A549 (cell line): ENCODE data around the gene FBXO34. TPM values are rescaled to one million over a fixed set of nuclear protein-coding genes. Genes with fewer than 3 reads are reported as not detected.

Experiments
- ATAC-seq, 2 experiments: fragments of 200-7000 bp in 1 of 2; fragments of >200 bp in 1 of 2; cut with Nextera tagmentation in 1 of 2; cut with Tn5 transposase in 1 of 2; 3 replicates each; pipeline versions ENCODE4 v1.8.0 to v1.9.1; 2018 to 2020; ENCODE audit warnings: mild to moderate bottlenecking in 1 of 2, moderate library complexity in 1 of 2
- CTCF ChIA-PET: fragments of 300-600 bp; sonication (Branson Sonifier 250); formaldehyde crosslinking; extraction: SDS; loops from one replicate; lab custom pipeline; 2021; ENCODE audit warnings: antibody characterized with exemption, inconsistent platforms; lab: Yijun Ruan, JAX
- POLR2A ChIA-PET: fragments of 350-600 bp; formaldehyde crosslinking; extraction: SDS; loops from one replicate; lab custom pipeline; 2021; ENCODE audit warnings: antibody characterized with exemption, inconsistent platforms; lab: Yijun Ruan, JAX
- DNase-seq, 2 experiments: peaks; one replicate each; pipeline versions ENCODE4 v3.0.0 to v3.0.0-alpha.2; 2011 to 2016; ENCODE audit warnings: low read depth in 1 of 2, low spot score in 1 of 2
- FAIRE-seq: peaks from 2 replicates; lab custom pipeline; 2011; peaks lifted over from hg19 to GRCh38; lab: Jason Lieb, UNC
- H3K27ac ChIP-seq, 2 experiments: fragments of >200 bp; sonication (Bioruptor Twin); formaldehyde crosslinking; 3 replicates each; pipeline ENCODE4 v1.5.1; 2016 to 2017
- H3K4me1 ChIP-seq: fragments of >200 bp; sonication (Bioruptor Twin); formaldehyde crosslinking; 3 replicates; pipeline ENCODE4 v1.6.1; 2016
- H3K4me2 ChIP-seq: fragments of >200 bp; sonication (Bioruptor Twin); formaldehyde crosslinking; 3 replicates; pipeline ENCODE4 v1.6.1; 2016
- H3K4me3 ChIP-seq: fragments of >200 bp; sonication (Bioruptor Twin); formaldehyde crosslinking; 3 replicates; pipeline ENCODE4 v1.5.1; 2016
- H3K9me3 ChIP-seq: fragments of >200 bp; sonication (Bioruptor Twin); formaldehyde crosslinking; 3 replicates; pipeline ENCODE4 v1.6.1; 2016
- BHLHE40 ChIP-seq: IDR thresholded peaks from 2 replicates; pipeline ENCODE4 v1.6.1; 2012; ENCODE audit warnings: low read depth, low read length, inconsistent platforms
- CBX2 ChIP-seq: fragments of 200-600 bp; sonication (generic); IDR thresholded peaks from 2 replicates; pipeline ENCODE4 v1.6.1; 2016; ENCODE audit warnings: low read depth, mild to moderate bottlenecking, borderline replicate concordance
- CBX8 ChIP-seq: fragments of 200-600 bp; sonication (generic); IDR thresholded peaks from 2 replicates; pipeline ENCODE4 v1.6.1; 2016
- CHD4 ChIP-seq: fragments of 200-600 bp; sonication (generic); IDR thresholded peaks from 2 replicates; pipeline ENCODE4 v1.6.1; 2016; ENCODE audit warnings: antibody characterized with exemption, mild to moderate bottlenecking, borderline replicate concordance
- E2F6 ChIP-seq: IDR thresholded peaks from 2 replicates; pipeline ENCODE4 v1.6.1; 2012; ENCODE audit warnings: low read depth, borderline replicate concordance
- EHMT2 ChIP-seq: fragments of 200-600 bp; sonication (generic); IDR thresholded peaks from 2 replicates; pipeline ENCODE4 v1.6.1; 2016; ENCODE audit warnings: antibody characterized with exemption, low read depth, mild to moderate bottlenecking, moderate library complexity
- ESRRA ChIP-seq: fragments of 150-350 bp; IDR thresholded peaks from 2 replicates; pipeline ENCODE4 v1.6.1; 2014; ENCODE audit warnings: mild to moderate bottlenecking, low read length, borderline replicate concordance
- FOSL2 ChIP-seq, 2 experiments: fragments of 450-650 bp in 1 of 2; fragments of >200 bp in 1 of 2; sonication (Bioruptor Twin) in 1 of 2; formaldehyde crosslinking; IDR thresholded peaks; 2 replicates each; pipeline versions ENCODE4 v1.5.0 to v1.6.1; 2016 to 2020; ENCODE audit warnings: mild to moderate bottlenecking in 1 of 2, moderate library complexity in 1 of 2
- HEYL ChIP-seq: fragments of 250-450 bp; sonication (Bioruptor Pico); IDR thresholded peaks from 2 replicates; pipeline ENCODE4 v1.8.0; 2021; ENCODE audit warnings: mild to moderate bottlenecking, moderate library complexity
- JUN ChIP-seq, 2 experiments: fragments of >200 bp; sonication (Bioruptor Twin); formaldehyde crosslinking; IDR thresholded peaks; 2 replicates in 1 of 2; 3 replicates in 1 of 2; pipeline ENCODE4 v1.6.1; 2016 to 2017
- JUNB ChIP-seq: fragments of >200 bp; sonication (Bioruptor Twin); formaldehyde crosslinking; IDR thresholded peaks from 2 replicates; pipeline ENCODE4 v1.6.1; 2016
- KDM5A ChIP-seq: fragments of 200-600 bp; sonication (generic); IDR thresholded peaks from 2 replicates; pipeline ENCODE4 v1.6.1; 2016; ENCODE audit warnings: antibody characterized with exemption, mild to moderate bottlenecking
- MYC ChIP-seq: IDR thresholded peaks from 2 replicates; pipeline ENCODE4 v1.6.1; 2012; ENCODE audit warnings: mild to moderate bottlenecking, inconsistent platforms, low read length, improper control_type of control experiment, borderline replicate concordance
- NPAS2 ChIP-seq: fragments of 250-450 bp; sonication (Bioruptor Pico); IDR thresholded peaks from 2 replicates; pipeline ENCODE4 v1.8.0; 2022; ENCODE audit warnings: mild to moderate bottlenecking, moderate library complexity, borderline replicate concordance
- RCOR1 ChIP-seq: fragments of 150-350 bp; IDR thresholded peaks from 2 replicates; pipeline ENCODE4 v1.6.1; 2014; ENCODE audit warnings: antibody characterized with exemption, low read length, low read depth
- RNF2 ChIP-seq: fragments of 200-600 bp; sonication (generic); IDR thresholded peaks from 2 replicates; pipeline ENCODE4 v1.6.1; 2016; ENCODE audit warnings: low read depth, mild to moderate bottlenecking, antibody characterized with exemption, moderate library complexity, borderline replicate concordance
- SMC3 ChIP-seq: fragments of >200 bp; sonication (Bioruptor Twin); formaldehyde crosslinking; IDR thresholded peaks from 3 replicates; pipeline ENCODE4 v1.6.1; 2018; ENCODE audit warnings: inconsistent platforms
- ZFP36 ChIP-seq: fragments of 450-650 bp; IDR thresholded peaks from 2 replicates; pipeline ENCODE4 v1.6.1; 2014; ENCODE audit warnings: borderline replicate concordance; ENCODE audit not compliant: partially characterized antibody
- WGBS: methylation state at CpG from one replicate; pipeline ENCODE4 v1.1.6; 2017; ENCODE audit errors: missing lambda C conversion rate; 5-methylcytosine and 5-hydroxymethylcytosine counted together
- polyA plus RNA-seq, 4 experiments: library from polyadenylated mRNA; depleted of rRNA in 3 of 4; stranded (reverse); fragments of >200 nt; fragmentation: RNase III in 1 of 4; extraction: RNeasy Plus Mini Kit Qiagen cat#74134 plus additional on column Dnase treatment in 1 of 4; gene quantifications; 2 replicates in 3 of 4; 3 replicates in 1 of 4; pipeline ENCODE4 v1.2.3, GENCODE V29; 2011 to 2017
- TF ChIP-seq, protein P1 (sequence below): fragments of 200-600 bp; sonication (generic); IDR thresholded peaks from 2 replicates; pipeline ENCODE4 v1.6.1; 2016; ENCODE audit warnings: antibody characterized with exemption, mild to moderate bottlenecking, moderate library complexity
- TF ChIP-seq, protein P2 (sequence below): IDR thresholded peaks from 2 replicates; pipeline ENCODE4 v1.6.1; 2012
- TF ChIP-seq, protein P3 (sequence below): fragments of 250-450 bp; sonication (Bioruptor Pico); IDR thresholded peaks from 2 replicates; pipeline ENCODE4 v1.5.0; 2021; ENCODE audit warnings: mild to moderate bottlenecking, moderate library complexity, borderline replicate concordance
- TF ChIP-seq, protein P4 (sequence below): IDR thresholded peaks from 2 replicates; pipeline ENCODE4 v1.6.1; 2012
- TF ChIP-seq, protein P5 (sequence below): fragments of 450-650 bp; IDR thresholded peaks from 2 replicates; pipeline ENCODE4 v1.6.1; 2014; ENCODE audit warnings: antibody characterized with exemption
- TF ChIP-seq, protein P6 (sequence below): fragments of >200 bp; sonication (Bioruptor Twin); formaldehyde crosslinking; IDR thresholded peaks from 2 replicates; pipeline ENCODE4 v1.6.1; 2016

The FBXO34 gene
- polyA plus RNA-seq, 2 of the 4 experiments (the other 2 are of a cell fraction) = 15.4 to 28.0 TPM

- ChIA-PET POLR2A (no interaction called here), CTCF (interaction anchor here (1.5 kb wide), 1 partner anchor 33 kb away, joined by 3 read pairs; no protein-coding TSS in a partner anchor)
- no peak for FAIRE-seq
- Histone ChIP-seq H3K9me3 (no peaks in the 10 kb centered on the region), H3K27ac (no peak overlapping the region), H3K4me2 (no peak overlapping the region), H3K4me1 (peaks cover 10% of the 10 kb centered on the region; the same call in 2 of the 3 replicates), H3K4me3 (no peak overlapping the region)
- no peak for ATAC-seq
- no peak for DNase-seq
- TF ChIP-seq ZFP36 = no peak
- no peak for TF ChIP-seq RNF2
Measured at GRCh38 chr14:55388160-55388559, 116.9 kb downstream of the FBXO34 start.

- no peak overlapping the region for H3K4me3 ChIP-seq
- ATAC-seq = 0 out of 6 replicates have a peak, but pooled peaks of 1 of the 2 experiments have one; percentile 34
- ChIA-PET POLR2A (interaction anchor here (1.3 kb wide), 1 partner anchor 22 kb away, joined by 4 read pairs; the partner anchor contains the start of gene ATG14), CTCF (interaction anchor here (1.2 kb wide), 1 partner anchor 35 kb away, joined by 4 read pairs; no protein-coding TSS in a partner anchor)
- H3K4me2 ChIP-seq = no peak overlapping the region
- H3K9me3 ChIP-seq = no peaks in the 10 kb centered on the region
- H3K27ac ChIP-seq = no peak overlapping the region
- H3K4me1 ChIP-seq = 0 out of 3 replicates have a peak, but pooled peaks cover 6% of the 10 kb centered on the region
- no peak for FAIRE-seq
- WGBS = 74% methylated on average over 4 of the region's 4 CpGs
- DNase-seq = no peak
- TF ChIP-seq FOSL2 (IDR thresholded peaks at IDR 0.05) (no peak), FOSL2 (CRISPR knock-in tag; IDR thresholded peaks at IDR 0.05) (0 out of 2 replicates have a peak, but pooled peaks have one; percentile 23), MYC (no peak), HEYL (CRISPR knock-in tag) (no peak), JUN (IDR thresholded peaks at IDR 0.05) (no peak), E2F6 (no peak)
- TF ChIP-seq, protein P1, sequence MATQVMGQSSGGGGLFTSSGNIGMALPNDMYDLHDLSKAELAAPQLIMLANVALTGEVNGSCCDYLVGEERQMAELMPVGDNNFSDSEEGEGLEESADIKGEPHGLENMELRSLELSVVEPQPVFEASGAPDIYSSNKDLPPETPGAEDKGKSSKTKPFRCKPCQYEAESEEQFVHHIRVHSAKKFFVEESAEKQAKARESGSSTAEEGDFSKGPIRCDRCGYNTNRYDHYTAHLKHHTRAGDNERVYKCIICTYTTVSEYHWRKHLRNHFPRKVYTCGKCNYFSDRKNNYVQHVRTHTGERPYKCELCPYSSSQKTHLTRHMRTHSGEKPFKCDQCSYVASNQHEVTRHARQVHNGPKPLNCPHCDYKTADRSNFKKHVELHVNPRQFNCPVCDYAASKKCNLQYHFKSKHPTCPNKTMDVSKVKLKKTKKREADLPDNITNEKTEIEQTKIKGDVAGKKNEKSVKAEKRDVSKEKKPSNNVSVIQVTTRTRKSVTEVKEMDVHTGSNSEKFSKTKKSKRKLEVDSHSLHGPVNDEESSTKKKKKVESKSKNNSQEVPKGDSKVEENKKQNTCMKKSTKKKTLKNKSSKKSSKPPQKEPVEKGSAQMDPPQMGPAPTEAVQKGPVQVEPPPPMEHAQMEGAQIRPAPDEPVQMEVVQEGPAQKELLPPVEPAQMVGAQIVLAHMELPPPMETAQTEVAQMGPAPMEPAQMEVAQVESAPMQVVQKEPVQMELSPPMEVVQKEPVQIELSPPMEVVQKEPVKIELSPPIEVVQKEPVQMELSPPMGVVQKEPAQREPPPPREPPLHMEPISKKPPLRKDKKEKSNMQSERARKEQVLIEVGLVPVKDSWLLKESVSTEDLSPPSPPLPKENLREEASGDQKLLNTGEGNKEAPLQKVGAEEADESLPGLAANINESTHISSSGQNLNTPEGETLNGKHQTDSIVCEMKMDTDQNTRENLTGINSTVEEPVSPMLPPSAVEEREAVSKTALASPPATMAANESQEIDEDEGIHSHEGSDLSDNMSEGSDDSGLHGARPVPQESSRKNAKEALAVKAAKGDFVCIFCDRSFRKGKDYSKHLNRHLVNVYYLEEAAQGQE = no peak
- TF ChIP-seq, protein P2, sequence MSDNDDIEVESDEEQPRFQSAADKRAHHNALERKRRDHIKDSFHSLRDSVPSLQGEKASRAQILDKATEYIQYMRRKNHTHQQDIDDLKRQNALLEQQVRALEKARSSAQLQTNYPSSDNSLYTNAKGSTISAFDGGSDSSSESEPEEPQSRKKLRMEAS = no peak
Measured at GRCh38 chr14:55389330-55389729, 118.1 kb downstream of the FBXO34 start.

DNA sequence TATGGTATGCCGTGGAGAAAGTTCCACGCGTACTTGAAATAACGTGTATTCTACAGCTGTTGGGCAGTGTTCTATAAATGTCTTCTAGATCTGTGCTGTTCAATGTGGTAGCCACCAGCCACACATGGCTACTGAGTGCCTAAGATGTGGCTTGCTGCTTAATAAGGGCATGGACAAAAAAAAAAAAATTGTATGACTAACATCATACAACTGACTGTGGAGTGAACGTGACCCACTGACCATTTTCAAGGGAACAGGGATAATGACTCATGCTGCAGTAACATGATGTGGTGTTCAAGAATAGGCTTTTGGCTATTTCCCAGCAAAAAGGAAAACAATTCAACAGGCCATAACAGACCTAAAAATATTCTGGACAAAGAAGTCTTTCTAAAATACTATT is 127.5 kb downstream of the FBXO34 start:
- ATAC-seq = peak; percentile 75 to 83; a peak in 5 of 6 replicates
- Histone ChIP-seq H3K4me3 (no peak overlapping the region), H3K4me2 (peak overlapping the region; percentile 12; the same call in 1 of the 3 replicates), H3K27ac (no peak overlapping the region), H3K4me1 (peaks cover 10% of the 10 kb centered on the region; the same call in 2 of the 3 replicates), H3K9me3 (no peaks in the 10 kb centered on the region)
- peak; percentile 21 to 56 for DNase-seq
- ChIA-PET CTCF (no interaction called here), POLR2A (no interaction called here)
- FAIRE-seq = no peak
- 74% methylated on average over 5 of the region's 5 CpGs for WGBS
- no peak for TF ChIP-seq NPAS2 (CRISPR knock-in tag)
- TF ChIP-seq ESRRA = no peak
- TF ChIP-seq, protein P3, sequence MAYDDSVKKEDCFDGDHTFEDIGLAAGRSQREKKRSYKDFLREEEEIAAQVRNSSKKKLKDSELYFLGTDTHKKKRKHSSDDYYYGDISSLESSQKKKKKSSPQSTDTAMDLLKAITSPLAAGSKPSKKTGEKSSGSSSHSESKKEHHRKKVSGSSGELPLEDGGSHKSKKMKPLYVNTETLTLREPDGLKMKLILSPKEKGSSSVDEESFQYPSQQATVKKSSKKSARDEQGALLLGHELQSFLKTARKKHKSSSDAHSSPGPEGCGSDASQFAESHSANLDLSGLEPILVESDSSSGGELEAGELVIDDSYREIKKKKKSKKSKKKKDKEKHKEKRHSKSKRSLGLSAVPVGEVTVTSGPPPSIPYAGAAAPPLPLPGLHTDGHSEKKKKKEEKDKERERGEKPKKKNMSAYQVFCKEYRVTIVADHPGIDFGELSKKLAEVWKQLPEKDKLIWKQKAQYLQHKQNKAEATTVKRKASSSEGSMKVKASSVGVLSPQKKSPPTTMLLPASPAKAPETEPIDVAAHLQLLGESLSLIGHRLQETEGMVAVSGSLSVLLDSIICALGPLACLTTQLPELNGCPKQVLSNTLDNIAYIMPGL (CRISPR knock-in tag) = no peak
- TF ChIP-seq CHD4 = no peak
- TF ChIP-seq ZFP36 = no peak
- no peak for TF ChIP-seq RCOR1
- TF ChIP-seq RNF2 = no peak
- TF ChIP-seq CBX2 = no peak
- peak; percentile 45 for TF ChIP-seq BHLHE40
- TF ChIP-seq JUNB = peak; percentile 54
- TF ChIP-seq CBX8 = no peak
- no peak for TF ChIP-seq MYC
- TF ChIP-seq, protein P4, sequence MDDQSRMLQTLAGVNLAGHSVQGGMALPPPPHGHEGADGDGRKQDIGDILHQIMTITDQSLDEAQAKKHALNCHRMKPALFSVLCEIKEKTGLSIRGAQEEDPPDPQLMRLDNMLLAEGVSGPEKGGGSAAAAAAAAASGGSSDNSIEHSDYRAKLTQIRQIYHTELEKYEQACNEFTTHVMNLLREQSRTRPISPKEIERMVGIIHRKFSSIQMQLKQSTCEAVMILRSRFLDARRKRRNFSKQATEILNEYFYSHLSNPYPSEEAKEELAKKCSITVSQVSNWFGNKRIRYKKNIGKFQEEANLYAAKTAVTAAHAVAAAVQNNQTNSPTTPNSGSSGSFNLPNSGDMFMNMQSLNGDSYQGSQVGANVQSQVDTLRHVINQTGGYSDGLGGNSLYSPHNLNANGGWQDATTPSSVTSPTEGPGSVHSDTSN = no peak
- no peak for TF ChIP-seq EHMT2
- TF ChIP-seq, protein P5, sequence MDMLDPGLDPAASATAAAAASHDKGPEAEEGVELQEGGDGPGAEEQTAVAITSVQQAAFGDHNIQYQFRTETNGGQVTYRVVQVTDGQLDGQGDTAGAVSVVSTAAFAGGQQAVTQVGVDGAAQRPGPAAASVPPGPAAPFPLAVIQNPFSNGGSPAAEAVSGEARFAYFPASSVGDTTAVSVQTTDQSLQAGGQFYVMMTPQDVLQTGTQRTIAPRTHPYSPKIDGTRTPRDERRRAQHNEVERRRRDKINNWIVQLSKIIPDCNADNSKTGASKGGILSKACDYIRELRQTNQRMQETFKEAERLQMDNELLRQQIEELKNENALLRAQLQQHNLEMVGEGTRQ = no peak
- no peak for TF ChIP-seq SMC3
- TF ChIP-seq KDM5A = no peak
- TF ChIP-seq, protein P6, sequence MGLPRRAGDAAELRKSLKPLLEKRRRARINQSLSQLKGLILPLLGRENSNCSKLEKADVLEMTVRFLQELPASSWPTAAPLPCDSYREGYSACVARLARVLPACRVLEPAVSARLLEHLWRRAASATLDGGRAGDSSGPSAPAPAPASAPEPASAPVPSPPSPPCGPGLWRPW = no peak
